ENCODE data around the gene LNX1.
A peak's percentile ranks its signal among the peaks of the same experiment; 100 is the strongest.

The LNX1 gene

GRCh38 chr4:53537606-53538005 is 53.7 kb downstream of the LNX1 start:
- no peak overlapping the region for H3K4me2 ChIP-seq (ENCODE audit: low read length)
- H4K91ac ChIP-seq (ENCODE audit: low read depth, low read length): no peak overlapping the region
- H3K9me3 ChIP-seq (ENCODE audit: insufficient read depth, low read depth, low read length): no peaks in the 10 kb centered on the region
- H3K79me2 ChIP-seq (ENCODE audit: control insufficient read depth, insufficient read depth, low read length, poor library complexity): no peaks in the 10 kb centered on the region
- H3K23ac ChIP-seq (ENCODE audit: low read length): no peak overlapping the region
- no peak overlapping the region for H3K14ac ChIP-seq (ENCODE audit: low read length)
- H2AK5ac ChIP-seq (ENCODE audit: low read length): no peak overlapping the region
- DNase-seq: peak in 1 of 2 donors; percentile 29
- no CpG with 5 or more reads among the region's 3 CpGs for WGBS (ENCODE audit: extremely low coverage, insufficient coverage, insufficient read length)
- H3K4me1 ChIP-seq (ENCODE audit: control insufficient read depth in 1 of 2, insufficient read depth in 2 of 2, low read length in 2 of 2): peaks cover 2 to 5% of the 10 kb centered on the region in 2 experiments
- H4K12ac ChIP-seq (ENCODE audit: low read depth, low read length): no peak overlapping the region
- H3K27me3 ChIP-seq (ENCODE audit: insufficient read depth, low read length): no peaks in the 10 kb centered on the region
- H3K27ac ChIP-seq (ENCODE audit: low read depth, low read length): no peak overlapping the region
- H3K18ac ChIP-seq (ENCODE audit: low read length): no peak overlapping the region
- H2BK120ac ChIP-seq (ENCODE audit: insufficient read depth, low read length, poor library complexity): no peak overlapping the region
- no peak overlapping the region for H2AFZ ChIP-seq (ENCODE audit: insufficient read depth, low read length, poor library complexity)
- H2BK12ac ChIP-seq (ENCODE audit: low read length): peak overlapping the region; percentile 23
- H2BK5ac ChIP-seq (ENCODE audit: low read depth, low read length, poor library complexity): no peak overlapping the region
- no peaks in the 10 kb centered on the region for H3K36me3 ChIP-seq (ENCODE audit: control insufficient read depth in 1 of 2, insufficient read depth in 2 of 2, low read length in 2 of 2)
- peaks cover 2% of the 10 kb centered on the region for H3K79me1 ChIP-seq (ENCODE audit: low read length)
- H3K4me3 ChIP-seq (ENCODE audit: low read depth, low read length): no peak overlapping the region
- H3K9ac ChIP-seq (ENCODE audit: low read length): no peak overlapping the region
- no peak overlapping the region for H3K4ac ChIP-seq (ENCODE audit: low read depth, low read length)
- H4K8ac ChIP-seq (ENCODE audit: low read depth, low read length): no peak overlapping the region

GRCh38 chr4:53536328-53536727 is 55.0 kb downstream of the LNX1 start:
- H4K91ac ChIP-seq (ENCODE audit: low read depth, low read length): no peak overlapping the region
- H3K27me3 ChIP-seq (ENCODE audit: insufficient read depth, low read length): no peaks in the 10 kb centered on the region
- H3K4me2 ChIP-seq (ENCODE audit: low read length): no peak overlapping the region
- no peak overlapping the region for H3K18ac ChIP-seq (ENCODE audit: low read length)
- no peak for DNase-seq
- H4K8ac ChIP-seq (ENCODE audit: low read depth, low read length): no peak overlapping the region
- no peak overlapping the region for H3K14ac ChIP-seq (ENCODE audit: low read length)
- H3K4me3 ChIP-seq (ENCODE audit: low read depth, low read length): no peak overlapping the region
- no peak overlapping the region for H2AFZ ChIP-seq (ENCODE audit: insufficient read depth, low read length, poor library complexity)
- no peak overlapping the region for H2BK12ac ChIP-seq (ENCODE audit: low read length)
- H2BK5ac ChIP-seq (ENCODE audit: low read depth, low read length, poor library complexity): no peak overlapping the region
- H3K23ac ChIP-seq (ENCODE audit: low read length): no peak overlapping the region
- no peaks in the 10 kb centered on the region for H3K79me2 ChIP-seq (ENCODE audit: control insufficient read depth, insufficient read depth, low read length, poor library complexity)
- no peak overlapping the region for H2BK120ac ChIP-seq (ENCODE audit: insufficient read depth, low read length, poor library complexity)
- no peak overlapping the region for H4K12ac ChIP-seq (ENCODE audit: low read depth, low read length)
- no peak overlapping the region for H3K4ac ChIP-seq (ENCODE audit: low read depth, low read length)
- no peak overlapping the region for H3K9ac ChIP-seq (ENCODE audit: low read length)
- peaks cover 5 to 7% of the 10 kb centered on the region in 2 experiments for H3K4me1 ChIP-seq (ENCODE audit: control insufficient read depth in 1 of 2, insufficient read depth in 2 of 2, low read length in 2 of 2)
- H3K79me1 ChIP-seq (ENCODE audit: low read length): peaks cover 2% of the 10 kb centered on the region
- no peak overlapping the region for H2AK5ac ChIP-seq (ENCODE audit: low read length)
- WGBS (ENCODE audit: extremely low coverage, insufficient coverage, insufficient read length): no CpG with 5 or more reads among the region's 2 CpGs
- H3K36me3 ChIP-seq (ENCODE audit: control insufficient read depth in 1 of 2, insufficient read depth in 2 of 2, low read length in 2 of 2): no peaks in the 10 kb centered on the region
- H3K27ac ChIP-seq (ENCODE audit: low read depth, low read length): no peak overlapping the region
- H3K9me3 ChIP-seq (ENCODE audit: insufficient read depth, low read depth, low read length): no peaks in the 10 kb centered on the region

GRCh38 chr4:53535567-53535966 is 55.7 kb downstream of the LNX1 start:
- no peak overlapping the region for H3K23ac ChIP-seq (ENCODE audit: low read length)

DNA sequence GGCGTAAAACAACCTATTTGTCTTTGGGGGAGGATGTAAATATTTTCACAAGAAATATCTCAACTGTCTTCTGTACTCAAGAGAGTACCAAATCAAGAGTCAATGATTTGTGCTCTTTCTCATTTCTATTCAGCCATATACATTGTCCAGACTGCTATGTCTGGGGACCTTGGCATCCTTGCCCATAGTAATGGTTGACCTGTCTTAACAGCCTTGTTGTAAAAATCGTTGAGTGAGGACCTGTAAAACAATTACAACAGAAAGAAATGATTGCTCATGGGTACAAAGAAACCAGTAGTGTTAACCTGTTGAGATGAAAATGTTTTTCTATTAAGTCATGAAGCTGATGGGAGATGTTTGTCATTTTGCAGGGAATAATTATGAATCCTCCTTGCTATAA is 56.6 kb downstream of the LNX1 start:
- H4K8ac ChIP-seq (ENCODE audit: low read depth, low read length): no peak overlapping the region
- H2BK12ac ChIP-seq (ENCODE audit: low read length): no peak overlapping the region
- peak in 1 of 2 donors; percentile 20 for DNase-seq
- H3K4me3 ChIP-seq (ENCODE audit: low read depth, low read length): no peak overlapping the region
- H4K12ac ChIP-seq (ENCODE audit: low read depth, low read length): no peak overlapping the region
- no peak overlapping the region for H2AK5ac ChIP-seq (ENCODE audit: low read length)
- H3K4me2 ChIP-seq (ENCODE audit: low read length): no peak overlapping the region
- no peaks in the 10 kb centered on the region for H3K9me3 ChIP-seq (ENCODE audit: insufficient read depth, low read depth, low read length)
- no peak overlapping the region for H2BK5ac ChIP-seq (ENCODE audit: low read depth, low read length, poor library complexity)
- no peak overlapping the region for H3K18ac ChIP-seq (ENCODE audit: low read length)
- H3K36me3 ChIP-seq (ENCODE audit: control insufficient read depth in 1 of 2, insufficient read depth in 2 of 2, low read length in 2 of 2): no peaks in the 10 kb centered on the region
- H2AFZ ChIP-seq (ENCODE audit: insufficient read depth, low read length, poor library complexity): no peak overlapping the region
- H2BK120ac ChIP-seq (ENCODE audit: insufficient read depth, low read length, poor library complexity): no peak overlapping the region
- H3K9ac ChIP-seq (ENCODE audit: low read length): no peak overlapping the region
- no peaks in the 10 kb centered on the region for H3K27me3 ChIP-seq (ENCODE audit: insufficient read depth, low read length)
- peaks cover 2% of the 10 kb centered on the region for H3K79me2 ChIP-seq (ENCODE audit: control insufficient read depth, insufficient read depth, low read length, poor library complexity)
- H3K79me1 ChIP-seq (ENCODE audit: low read length): peaks cover 2% of the 10 kb centered on the region
- H3K4ac ChIP-seq (ENCODE audit: low read depth, low read length): no peak overlapping the region
- H4K91ac ChIP-seq (ENCODE audit: low read depth, low read length): no peak overlapping the region
- H3K14ac ChIP-seq (ENCODE audit: low read length): no peak overlapping the region
- no peak overlapping the region for H3K23ac ChIP-seq (ENCODE audit: low read length)
- peaks cover 7 to 10% of the 10 kb centered on the region in 2 experiments for H3K4me1 ChIP-seq (ENCODE audit: control insufficient read depth in 1 of 2, insufficient read depth in 2 of 2, low read length in 2 of 2)
- WGBS (ENCODE audit: extremely low coverage, insufficient coverage, insufficient read length): no CpG with 5 or more reads among the region's 2 CpGs
- no peak overlapping the region for H3K27ac ChIP-seq (ENCODE audit: low read depth, low read length)

More at GRCh38 chr4:53535567-53535966, 55.7 kb downstream of the LNX1 start:
- whole genome bisulfite sequencing (ENCODE audit: extremely low coverage, insufficient coverage, insufficient read length): no CpG with 5 or more reads among the region's 3 CpGs
- Histone ChIP-seq H2BK120ac (ENCODE audit: insufficient read depth, low read length, poor library complexity) (no peak overlapping the region), H3K36me3 (ENCODE audit: control insufficient read depth in 1 of 2, insufficient read depth in 2 of 2, low read length in 2 of 2) (no peaks in the 10 kb centered on the region), H4K91ac (ENCODE audit: low read depth, low read length) (no peak overlapping the region), H3K27me3 (ENCODE audit: insufficient read depth, low read length) (no peaks in the 10 kb centered on the region), H3K9me3 (ENCODE audit: insufficient read depth, low read depth, low read length) (no peaks in the 10 kb centered on the region), H2AK5ac (ENCODE audit: low read length) (no peak overlapping the region), H3K79me1 (ENCODE audit: low read length) (peaks cover 2% of the 10 kb centered on the region), H2BK12ac (ENCODE audit: low read length) (no peak overlapping the region), H3K18ac (ENCODE audit: low read length) (no peak overlapping the region), H2AFZ (ENCODE audit: insufficient read depth, low read length, poor library complexity) (no peak overlapping the region), H4K12ac (ENCODE audit: low read depth, low read length) (no peak overlapping the region), H3K4me3 (ENCODE audit: low read depth, low read length) (no peak overlapping the region), H3K4me2 (ENCODE audit: low read length) (no peak overlapping the region), H3K9ac (ENCODE audit: low read length) (no peak overlapping the region), H4K8ac (ENCODE audit: low read depth, low read length) (no peak overlapping the region), H3K14ac (ENCODE audit: low read length) (no peak overlapping the region), H3K4ac (ENCODE audit: low read depth, low read length) (no peak overlapping the region), H3K27ac (ENCODE audit: low read depth, low read length) (no peak overlapping the region), H3K79me2 (ENCODE audit: control insufficient read depth, insufficient read depth, low read length, poor library complexity) (peaks cover 2% of the 10 kb centered on the region), H3K4me1 (ENCODE audit: control insufficient read depth in 1 of 2, insufficient read depth in 2 of 2, low read length in 2 of 2) (peaks cover 7 to 9% of the 10 kb centered on the region in 2 experiments), H2BK5ac (ENCODE audit: low read depth, low read length, poor library complexity) (no peak overlapping the region)
- no peak for DNase-seq
